Measurements from ENCODE around the gene FBXO41. TPM values are rescaled to one million over a fixed set of nuclear protein-coding genes. Genes with fewer than 3 reads are reported as not detected.

Gene FBXO41
- total RNA-seq, 1 experiment from 2014 or later, result 34.9 TPM

DNA sequence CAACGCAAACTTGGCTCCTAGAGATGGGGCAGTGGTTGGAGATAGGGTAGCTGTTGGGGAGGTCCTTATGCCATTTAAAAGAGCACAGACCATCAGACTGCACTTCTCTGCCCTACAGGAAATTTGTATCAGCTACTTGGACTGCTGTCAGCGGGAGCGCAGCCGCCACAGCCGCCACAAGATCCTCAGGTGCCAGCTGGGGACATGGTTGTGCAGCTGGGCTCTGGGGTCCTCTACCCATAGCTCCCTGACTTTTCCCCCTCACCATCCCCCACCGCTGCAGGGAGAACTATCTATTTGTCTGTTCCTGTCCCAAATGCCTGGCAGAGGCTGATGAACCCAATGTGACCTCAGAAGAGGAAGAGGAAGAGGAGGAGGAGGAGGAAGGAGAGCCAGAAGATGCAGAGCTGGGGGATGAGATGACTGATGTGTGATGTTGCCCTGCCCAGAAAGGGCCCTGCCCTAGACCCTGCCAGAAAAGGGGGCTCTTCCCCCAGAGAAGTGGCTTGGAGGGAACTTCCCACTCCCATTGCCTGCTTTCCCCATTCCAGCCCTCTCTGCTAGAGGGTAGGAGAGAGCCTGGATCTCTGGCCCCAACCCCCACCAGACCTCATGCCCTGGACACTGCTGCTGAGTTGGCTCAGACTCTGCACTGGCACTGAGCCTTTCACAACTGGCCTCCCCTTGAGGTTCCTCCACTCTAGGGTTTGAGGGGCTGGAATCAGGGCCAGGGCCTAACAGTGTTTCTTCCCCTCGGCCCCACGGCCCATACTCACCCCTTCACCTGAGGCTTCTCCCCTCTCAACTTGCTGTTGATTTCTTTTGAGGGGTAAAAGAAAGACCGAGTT lies 58.5 kb downstream of the FBXO41 start (continued):
- TF ChIP-seq TCF7L2 (IDR thresholded peaks at IDR 0.05; ENCODE audit: borderline replicate concordance, extremely low read depth, insufficient read depth, insufficient read length) (no peak), FOSL1 (IDR thresholded peaks at IDR 0.05; ENCODE audit: low read depth) (no peak), SIN3A (IDR thresholded peaks at IDR 0.05; ENCODE audit: low read depth) (no peak), MAX (IDR thresholded peaks at IDR 0.05) (no peak), ZNF274 (IDR thresholded peaks at IDR 0.05; ENCODE audit: low read depth, low read length) (no peak), EGR1 (IDR thresholded peaks at IDR 0.05; ENCODE audit: low read depth) (no peak), SP1 (IDR thresholded peaks at IDR 0.05; ENCODE audit: low read depth) (no peak), CEBPB (IDR thresholded peaks at IDR 0.05; ENCODE audit: low read depth) (no peak)

DNA sequence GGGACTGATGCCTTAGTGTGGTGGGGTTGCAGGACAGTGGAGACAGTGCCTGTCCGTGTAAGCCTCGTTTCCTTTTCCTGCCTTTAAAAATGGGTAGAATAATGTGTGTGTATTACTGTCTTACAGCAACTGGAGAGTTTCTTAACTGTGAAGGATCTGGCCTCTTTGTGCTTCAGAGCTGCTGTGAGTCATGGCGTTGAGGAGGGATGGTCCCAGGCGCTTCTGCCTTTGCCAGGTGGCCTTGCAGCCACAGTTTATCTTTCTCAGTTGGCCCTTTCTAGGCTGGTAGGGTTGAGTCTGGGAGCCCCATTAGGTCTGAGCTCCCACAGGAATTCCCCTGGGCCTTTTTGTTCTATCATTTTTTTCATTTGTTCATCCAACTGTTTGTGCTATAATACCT lies 60.5 kb downstream of the FBXO41 start:
- ATAC-seq (no peak), DNase-seq (ENCODE audit: low read depth, low spot score) (no peak)
- BruUV-seq (replicated peaks), result no TSS peak
- RAD21 ChIA-PET (ENCODE audit: low non-redundant PET in 1 of 2, low total read pairs in 2 of 2, uncharacterized antibody in 2 of 2, unreplicated experiment in 2 of 2), result no interaction called here
- no peaks in the 10 kb centered on the region for H4K20me1 ChIP-seq (ENCODE audit: insufficient read depth)
- H3K9me3 ChIP-seq (ENCODE audit: control insufficient read depth in 1 of 2, insufficient read depth in 1 of 2, low read depth in 1 of 2, low read length in 2 of 2), result no peaks in the 10 kb centered on the region
- intact Hi-C loops (cut with micrococcal nuclease), result no loop called here
- H3K27ac ChIP-seq (ENCODE audit: low read depth, low read length), result no peak overlapping the region
- POLR2A ChIA-PET, result interaction anchor here (1.0 kb wide), 1 partner anchor 9 kb away, joined by 5 read pairs; the partner anchor contains the start of gene PRADC1
- CTCF ChIA-PET, result no interaction called here
- no peak overlapping the region for H3K4me2 ChIP-seq (ENCODE audit: low read length)
- no peaks in the 10 kb centered on the region for H3K9me2 ChIP-seq (ENCODE audit: insufficient read depth)
- no peak overlapping the region for H2AFZ ChIP-seq (ENCODE audit: low read depth, low read length, poor library complexity, severe bottlenecking)
- peaks cover 15 to 32% of the 10 kb centered on the region in 2 experiments; a peak in 3 of 4 replicates for H3K36me3 ChIP-seq (ENCODE audit: control insufficient read depth in 1 of 2, insufficient read depth in 2 of 2, low read length in 2 of 2)
- H3K9ac ChIP-seq (ENCODE audit: low read length), result no peak overlapping the region
- H3K79me2 ChIP-seq (ENCODE audit: insufficient read depth, low read length), result peaks cover 6% of the 10 kb centered on the region; the same call in 1 of the 2 replicates
- H3K4me1 ChIP-seq (ENCODE audit: control insufficient read depth in 1 of 2, insufficient read depth in 2 of 2, low read length in 2 of 2), result no peaks in the 10 kb centered on the region
- H3K4me3 ChIP-seq (replicated peaks in 1 of 2; ENCODE audit: low read depth in 1 of 2, low read length in 2 of 2), result no peak overlapping the region
- H3K27me3 ChIP-seq (ENCODE audit: insufficient read depth, low read length), result no peaks in the 10 kb centered on the region
- TF ChIP-seq FOSL1 (IDR thresholded peaks at IDR 0.05; ENCODE audit: low read depth), result no peak
- no peak for TF ChIP-seq YY1 (IDR thresholded peaks at IDR 0.05; ENCODE audit: extremely low read depth, insufficient replicate concordance, low read depth, low read length)
- TF ChIP-seq JUND (IDR thresholded peaks at IDR 0.05), result no peak
- no peak for TF ChIP-seq EZH2phosphoT487 (IDR thresholded peaks at IDR 0.05; ENCODE audit: borderline replicate concordance)
- TF ChIP-seq SRF (IDR thresholded peaks at IDR 0.05; ENCODE audit: low read depth), result no peak
- TF ChIP-seq, protein P1, sequence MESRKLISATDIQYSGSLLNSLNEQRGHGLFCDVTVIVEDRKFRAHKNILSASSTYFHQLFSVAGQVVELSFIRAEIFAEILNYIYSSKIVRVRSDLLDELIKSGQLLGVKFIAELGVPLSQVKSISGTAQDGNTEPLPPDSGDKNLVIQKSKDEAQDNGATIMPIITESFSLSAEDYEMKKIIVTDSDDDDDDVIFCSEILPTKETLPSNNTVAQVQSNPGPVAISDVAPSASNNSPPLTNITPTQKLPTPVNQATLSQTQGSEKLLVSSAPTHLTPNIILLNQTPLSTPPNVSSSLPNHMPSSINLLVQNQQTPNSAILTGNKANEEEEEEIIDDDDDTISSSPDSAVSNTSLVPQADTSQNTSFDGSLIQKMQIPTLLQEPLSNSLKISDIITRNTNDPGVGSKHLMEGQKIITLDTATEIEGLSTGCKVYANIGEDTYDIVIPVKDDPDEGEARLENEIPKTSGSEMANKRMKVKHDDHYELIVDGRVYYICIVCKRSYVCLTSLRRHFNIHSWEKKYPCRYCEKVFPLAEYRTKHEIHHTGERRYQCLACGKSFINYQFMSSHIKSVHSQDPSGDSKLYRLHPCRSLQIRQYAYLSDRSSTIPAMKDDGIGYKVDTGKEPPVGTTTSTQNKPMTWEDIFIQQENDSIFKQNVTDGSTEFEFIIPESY (IDR thresholded peaks at IDR 0.05; ENCODE audit: extremely low read depth, insufficient replicate concordance, low read length), result no peak
- TF ChIP-seq REST (IDR thresholded peaks at IDR 0.05; ENCODE audit: low read depth), result no peak
- no peak for TF ChIP-seq SIN3A (IDR thresholded peaks at IDR 0.05; ENCODE audit: low read depth)
- no peak for TF ChIP-seq MAX (IDR thresholded peaks at IDR 0.05)
- TF ChIP-seq CTCF (IDR thresholded peaks at IDR 0.05 in 2 of 3, conservative IDR thresholded peaks at IDR 0.05 in 1 of 3; ENCODE audit: borderline replicate concordance in 1 of 3, insufficient read depth in 1 of 3, low read depth in 2 of 3, low read length in 2 of 3), result no peak
- TF ChIP-seq RAD21 (IDR thresholded peaks at IDR 0.05; ENCODE audit: low read depth), result no peak
